Measurements from ENCODE around the gene NOL12. TPM values are rescaled to one million over a fixed set of nuclear protein-coding genes. Genes with fewer than 3 reads are reported as not detected.

The NOL12 gene
- total RNA-seq, 1 experiment from 2014 or later: 31.4 TPM

GRCh38 chr22:37715760-37716159 lies 29.6 kb downstream of the NOL12 start:
- H3K36me3 ChIP-seq (ENCODE audit: control insufficient read depth in 1 of 2, insufficient read depth in 2 of 2, low read length in 2 of 2): no peaks in the 10 kb centered on the region
- intact Hi-C loops (cut with micrococcal nuclease): no loop called here
- 0 out of 4 replicates have a peak, but pooled peaks cover 0 to 2% of the 10 kb centered on the region in 2 experiments for H3K4me1 ChIP-seq (ENCODE audit: control insufficient read depth in 1 of 2, insufficient read depth in 2 of 2, low read length in 2 of 2)
- TF ChIP-seq ELF1 (IDR thresholded peaks at IDR 0.05; ENCODE audit: borderline replicate concordance, low read depth) (no peak), FOSL1 (IDR thresholded peaks at IDR 0.05; ENCODE audit: low read depth) (no peak), SRF (IDR thresholded peaks at IDR 0.05; ENCODE audit: low read depth) (no peak), EGR1 (IDR thresholded peaks at IDR 0.05; ENCODE audit: low read depth) (no peak), ATF3 (IDR thresholded peaks at IDR 0.05) (no peak), REST (IDR thresholded peaks at IDR 0.05; ENCODE audit: low read depth) (no peak), EZH2phosphoT487 (IDR thresholded peaks at IDR 0.05; ENCODE audit: borderline replicate concordance) (no peak), ZNF274 (IDR thresholded peaks at IDR 0.05; ENCODE audit: low read depth, low read length) (no peak), ZBTB33 (IDR thresholded peaks at IDR 0.05; ENCODE audit: extremely low read depth, insufficient replicate concordance, low read length) (no peak), SIN3A (IDR thresholded peaks at IDR 0.05; ENCODE audit: low read depth) (no peak), POLR2AphosphoS5 (IDR thresholded peaks at IDR 0.05; ENCODE audit: low read depth, low read length) (no peak), POLR2A (IDR thresholded peaks at IDR 0.05; ENCODE audit: borderline replicate concordance, extremely low read depth, insufficient read depth, insufficient read length) (no peak), JUND (IDR thresholded peaks at IDR 0.05) (no peak), YY1 (IDR thresholded peaks at IDR 0.05; ENCODE audit: extremely low read depth, insufficient replicate concordance, low read depth, low read length) (no peak)
- no peak overlapping the region for H3K4me3 ChIP-seq (replicated peaks in 1 of 2; ENCODE audit: low read depth in 1 of 2, low read length in 2 of 2)
- no peak overlapping the region for H3K9ac ChIP-seq (ENCODE audit: low read length)
- BruUV-seq (replicated peaks): no TSS peak
- H3K27ac ChIP-seq (ENCODE audit: low read depth, low read length): no peak overlapping the region
- H3K9me2 ChIP-seq (ENCODE audit: insufficient read depth): no peaks in the 10 kb centered on the region
- H3K9me3 ChIP-seq (ENCODE audit: control insufficient read depth in 1 of 2, insufficient read depth in 1 of 2, low read depth in 1 of 2, low read length in 2 of 2): no peaks in the 10 kb centered on the region
- H4K20me1 ChIP-seq (ENCODE audit: insufficient read depth): no peaks in the 10 kb centered on the region
- POLR2A ChIA-PET: no interaction called here
- no peaks in the 10 kb centered on the region for H3K79me2 ChIP-seq (ENCODE audit: insufficient read depth, low read length)
- CTCF ChIA-PET: no interaction called here
- no peak for DNase-seq (ENCODE audit: low read depth, low spot score)
- no peaks in the 10 kb centered on the region for H3K27me3 ChIP-seq (ENCODE audit: insufficient read depth, low read length)
- RAD21 ChIA-PET (ENCODE audit: low non-redundant PET in 1 of 2, low total read pairs in 2 of 2, uncharacterized antibody in 2 of 2, unreplicated experiment in 2 of 2): no interaction called here
- no peak overlapping the region for H3K4me2 ChIP-seq (ENCODE audit: low read length)
- no peak overlapping the region for H2AFZ ChIP-seq (ENCODE audit: low read depth, low read length, poor library complexity, severe bottlenecking)
- no peak for ATAC-seq

All from HCT116 (cell line).